ENCODE results near the gene NTM.

- TF ChIP-seq, protein P1, sequence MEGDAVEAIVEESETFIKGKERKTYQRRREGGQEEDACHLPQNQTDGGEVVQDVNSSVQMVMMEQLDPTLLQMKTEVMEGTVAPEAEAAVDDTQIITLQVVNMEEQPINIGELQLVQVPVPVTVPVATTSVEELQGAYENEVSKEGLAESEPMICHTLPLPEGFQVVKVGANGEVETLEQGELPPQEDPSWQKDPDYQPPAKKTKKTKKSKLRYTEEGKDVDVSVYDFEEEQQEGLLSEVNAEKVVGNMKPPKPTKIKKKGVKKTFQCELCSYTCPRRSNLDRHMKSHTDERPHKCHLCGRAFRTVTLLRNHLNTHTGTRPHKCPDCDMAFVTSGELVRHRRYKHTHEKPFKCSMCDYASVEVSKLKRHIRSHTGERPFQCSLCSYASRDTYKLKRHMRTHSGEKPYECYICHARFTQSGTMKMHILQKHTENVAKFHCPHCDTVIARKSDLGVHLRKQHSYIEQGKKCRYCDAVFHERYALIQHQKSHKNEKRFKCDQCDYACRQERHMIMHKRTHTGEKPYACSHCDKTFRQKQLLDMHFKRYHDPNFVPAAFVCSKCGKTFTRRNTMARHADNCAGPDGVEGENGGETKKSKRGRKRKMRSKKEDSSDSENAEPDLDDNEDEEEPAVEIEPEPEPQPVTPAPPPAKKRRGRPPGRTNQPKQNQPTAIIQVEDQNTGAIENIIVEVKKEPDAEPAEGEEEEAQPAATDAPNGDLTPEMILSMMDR (IDR thresholded peaks at IDR 0.05; ENCODE audit: insufficient read depth, low read length): no peak
- TF ChIP-seq REST (IDR thresholded peaks at IDR 0.05; ENCODE audit: insufficient replicate concordance, low read depth): no peak
- no peak for TF ChIP-seq POLR2AphosphoS5 (IDR thresholded peaks at IDR 0.05; ENCODE audit: low read depth)
- no peak for TF ChIP-seq SPI1 (IDR thresholded peaks at IDR 0.05; ENCODE audit: borderline replicate concordance, low read depth)
- no peak for TF ChIP-seq GABPA (IDR thresholded peaks at IDR 0.05; ENCODE audit: low read depth)
Measured at GRCh38 chr11:131965504-131965903, 595.1 kb downstream of the NTM start.
